Keratinocyte (primary cell): ENCODE data around the gene LSM4. TPM values are rescaled to one million over a fixed set of nuclear protein-coding genes. Genes with fewer than 3 reads are reported as not detected.

ENCODE experiments used
- DNase-seq: peaks from one replicate; pipeline ENCODE4 v3.0.0-alpha.2; 2011; ENCODE audit warnings: low read depth, missing footprints, low spot score
- FAIRE-seq: peaks from 2 replicates; lab custom pipeline; 2011; peaks lifted over from hg19 to GRCh38; lab: Jason Lieb, UNC
- H2AFZ ChIP-seq: 2 replicates; pipeline ENCODE4 v1.6.0; 2012; ENCODE audit warnings: low read length, control low read depth, inconsistent platforms; ENCODE audit not compliant: control insufficient read depth
- H3K27ac ChIP-seq: 2 replicates; pipeline ENCODE4 v1.5.1; 2011; ENCODE audit warnings: low read length; ENCODE audit not compliant: control insufficient read depth, insufficient read depth
- H3K27me3 ChIP-seq: 3 replicates; pipeline ENCODE4 v1.6.0; 2011; ENCODE audit warnings: low read length; ENCODE audit not compliant: control insufficient read depth, insufficient read depth; ENCODE audit errors: extremely low read depth
- H3K36me3 ChIP-seq, 2 experiments: 2 replicates in 1 of 2; 3 replicates in 1 of 2; pipeline ENCODE4 v1.5.1; 2011; ENCODE audit warnings: low read length in 2 of 2, mild to moderate bottlenecking in 1 of 2; ENCODE audit not compliant: control insufficient read depth in 2 of 2, insufficient read depth in 2 of 2; ENCODE audit errors: extremely low read depth in 1 of 2
- H3K4me1 ChIP-seq: 3 replicates; pipeline ENCODE4 v1.5.1; 2011; ENCODE audit warnings: low read length; ENCODE audit not compliant: control insufficient read depth, insufficient read depth; ENCODE audit errors: extremely low read depth
- H3K4me2 ChIP-seq: 3 replicates; pipeline ENCODE4 v1.6.0; 2011; ENCODE audit warnings: low read depth, low read length; ENCODE audit not compliant: control insufficient read depth, insufficient read depth; ENCODE audit errors: extremely low read depth
- H3K4me3 ChIP-seq, 3 experiments: fragments of 200-600 bp in 1 of 3; sonication (generic) in 1 of 3; 2 replicates in 2 of 3; 3 replicates in 1 of 3; pipeline ENCODE4 v1.5.1; 2011 to 2016; ENCODE audit warnings: low read length in 3 of 3, mild to moderate bottlenecking in 3 of 3, control low read depth in 2 of 3, inconsistent platforms in 1 of 3, low read depth in 1 of 3, mixed read lengths in 1 of 3, mixed run types in 1 of 3, moderate library complexity in 1 of 3; ENCODE audit not compliant: control insufficient read depth in 2 of 3, insufficient read depth in 2 of 3; ENCODE audit errors: extremely low read depth in 1 of 3
- H3K79me2 ChIP-seq: 2 replicates; pipeline ENCODE4 v1.6.0; 2012; ENCODE audit warnings: low read length; ENCODE audit not compliant: control insufficient read depth, insufficient read depth
- H3K9ac ChIP-seq: 3 replicates; pipeline ENCODE4 v1.6.0; 2011; ENCODE audit warnings: low read length; ENCODE audit not compliant: control insufficient read depth, insufficient read depth; ENCODE audit errors: extremely low read depth
- H3K9me1 ChIP-seq: 3 replicates; pipeline ENCODE4 v1.6.0; 2011; ENCODE audit warnings: low read length; ENCODE audit not compliant: control insufficient read depth, insufficient read depth; ENCODE audit errors: extremely low read depth
- H3K9me3 ChIP-seq: 2 replicates; pipeline ENCODE4 v1.5.1; 2012; ENCODE audit warnings: low read depth, low read length; ENCODE audit not compliant: control insufficient read depth
- H4K20me1 ChIP-seq: 3 replicates; pipeline ENCODE4 v1.6.0; 2011; ENCODE audit warnings: low read length; ENCODE audit not compliant: control insufficient read depth, insufficient read depth; ENCODE audit errors: extremely low read depth
- EZH2 ChIP-seq: IDR thresholded peaks from one replicate; pipeline ENCODE4 v1.6.1; 2012; ENCODE audit warnings: inconsistent platforms, mild to moderate bottlenecking, low read length, moderate library complexity
- dilution Hi-C: fragments of 300-500 bp; cut with MboI; formaldehyde crosslinking; loops from one replicate; pipeline ENCODE4 v1.7.0; 2020; ENCODE audit warnings: low sequenced_read_pairs; ENCODE audit not compliant: extremely low pct_ligation_motif_present
- polyA plus RNA-seq, 5 experiments: library from polyadenylated mRNA; depleted of rRNA in 3 of 5; stranded (reverse) in 3 of 5; stranded (forward) in 1 of 5; unstranded in 1 of 5; fragments of >200 nt; gene quantifications; 1 replicate in 1 of 5; 2 replicates in 3 of 5; 3 replicates in 1 of 5; pipeline versions ENCODE4 v1.2.1 to v1.2.3, GENCODE V29; 2011 to 2012; ENCODE audit warnings: missing spikeins in 2 of 5, low read depth in 1 of 5, low replicate concordance in 1 of 5
- TF ChIP-seq, protein P1 (sequence below), 3 experiments: IDR thresholded peaks in 1 of 3; conservative IDR thresholded peaks in 1 of 3; optimal IDR thresholded peaks in 1 of 3; 2 replicates in 2 of 3; 3 replicates in 1 of 3; pipeline versions ENCODE3 to v1.5.1; 2011; ENCODE audit warnings: low read length in 3 of 3, mild to moderate bottlenecking in 3 of 3, moderate library complexity in 2 of 3, control low read depth in 1 of 3, inconsistent platforms in 1 of 3; ENCODE audit not compliant: insufficient read depth in 2 of 3; ENCODE audit errors: extremely low read depth in 1 of 3

Gene LSM4
- polyA plus RNA-seq, 1 donor (not counting 4 experiments of a cell fraction or from before 2014, with no cell fraction given), result 162 TPM

DNA sequence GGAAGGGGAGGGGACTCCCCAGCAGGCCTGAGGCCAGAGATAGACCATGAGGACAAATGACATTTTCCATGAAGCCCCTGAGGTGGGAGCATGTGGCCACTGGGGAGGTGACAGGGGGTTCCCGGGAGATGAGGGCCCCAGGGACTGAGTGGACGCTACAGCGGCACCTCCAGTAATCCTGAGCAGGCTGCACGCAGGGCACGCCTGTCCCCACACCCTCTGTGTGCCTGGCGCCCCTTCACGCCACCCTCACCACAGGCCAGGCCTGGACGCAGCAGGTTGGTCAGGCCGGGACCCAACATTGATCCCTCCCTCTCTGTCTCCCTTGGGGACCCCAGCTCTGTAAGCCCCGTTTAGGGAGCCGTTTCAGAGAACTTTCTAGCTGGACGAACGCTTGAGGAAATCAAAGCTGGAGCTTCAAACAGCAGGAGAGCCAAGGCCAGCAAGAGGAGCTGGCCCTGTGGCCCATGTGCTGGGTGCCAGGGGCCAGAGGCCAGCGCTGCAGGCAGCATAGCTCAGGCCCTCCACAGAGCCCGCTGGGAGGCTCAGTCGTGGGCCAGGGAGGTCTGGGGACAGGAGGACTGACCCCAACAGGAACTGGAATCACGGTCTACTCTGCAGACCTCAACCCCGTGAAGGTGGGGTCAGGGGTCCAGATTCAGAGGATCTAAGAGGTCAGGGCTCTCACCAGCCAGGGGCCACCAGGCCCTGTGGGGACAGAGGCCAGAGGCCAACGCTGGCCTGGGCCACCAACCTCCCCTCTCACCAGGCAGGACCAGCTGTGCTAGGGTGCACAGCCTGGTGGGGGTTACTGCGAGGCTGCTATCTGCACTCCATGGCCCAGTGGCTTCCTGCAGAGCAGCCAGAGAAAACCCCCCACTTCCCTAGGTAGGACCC is 14.6 kb downstream of the LSM4 start:
- TF ChIP-seq, protein P1, sequence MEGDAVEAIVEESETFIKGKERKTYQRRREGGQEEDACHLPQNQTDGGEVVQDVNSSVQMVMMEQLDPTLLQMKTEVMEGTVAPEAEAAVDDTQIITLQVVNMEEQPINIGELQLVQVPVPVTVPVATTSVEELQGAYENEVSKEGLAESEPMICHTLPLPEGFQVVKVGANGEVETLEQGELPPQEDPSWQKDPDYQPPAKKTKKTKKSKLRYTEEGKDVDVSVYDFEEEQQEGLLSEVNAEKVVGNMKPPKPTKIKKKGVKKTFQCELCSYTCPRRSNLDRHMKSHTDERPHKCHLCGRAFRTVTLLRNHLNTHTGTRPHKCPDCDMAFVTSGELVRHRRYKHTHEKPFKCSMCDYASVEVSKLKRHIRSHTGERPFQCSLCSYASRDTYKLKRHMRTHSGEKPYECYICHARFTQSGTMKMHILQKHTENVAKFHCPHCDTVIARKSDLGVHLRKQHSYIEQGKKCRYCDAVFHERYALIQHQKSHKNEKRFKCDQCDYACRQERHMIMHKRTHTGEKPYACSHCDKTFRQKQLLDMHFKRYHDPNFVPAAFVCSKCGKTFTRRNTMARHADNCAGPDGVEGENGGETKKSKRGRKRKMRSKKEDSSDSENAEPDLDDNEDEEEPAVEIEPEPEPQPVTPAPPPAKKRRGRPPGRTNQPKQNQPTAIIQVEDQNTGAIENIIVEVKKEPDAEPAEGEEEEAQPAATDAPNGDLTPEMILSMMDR (optimal IDR thresholded peaks at IDR 0.05 in 1 of 3, IDR thresholded peaks at IDR 0.05 in 1 of 3, conservative IDR thresholded peaks at IDR 0.05 in 1 of 3; ENCODE audit: extremely low read depth in 1 of 3, insufficient read depth in 2 of 3, low read length in 3 of 3), result no peak
- TF ChIP-seq EZH2, result no peak
- Histone ChIP-seq H3K9ac (no peak overlapping the region), H3K4me1 (no peaks in the 10 kb centered on the region), H3K36me3 (peaks cover 26 to 39% of the 10 kb centered on the region in 2 experiments), H3K27me3 (no peaks in the 10 kb centered on the region), H3K79me2 (no peaks in the 10 kb centered on the region), H3K27ac (no peak overlapping the region), H3K4me3 (no peak overlapping the region), H3K9me3 (no peaks in the 10 kb centered on the region), H3K9me1 (no peaks in the 10 kb centered on the region), H3K4me2 (no peak overlapping the region), H4K20me1 (no peaks in the 10 kb centered on the region), H2AFZ (no peak overlapping the region)
- FAIRE-seq (no peak), DNase-seq (no peak)
- dilution Hi-C loops, result no loop called here

DNA sequence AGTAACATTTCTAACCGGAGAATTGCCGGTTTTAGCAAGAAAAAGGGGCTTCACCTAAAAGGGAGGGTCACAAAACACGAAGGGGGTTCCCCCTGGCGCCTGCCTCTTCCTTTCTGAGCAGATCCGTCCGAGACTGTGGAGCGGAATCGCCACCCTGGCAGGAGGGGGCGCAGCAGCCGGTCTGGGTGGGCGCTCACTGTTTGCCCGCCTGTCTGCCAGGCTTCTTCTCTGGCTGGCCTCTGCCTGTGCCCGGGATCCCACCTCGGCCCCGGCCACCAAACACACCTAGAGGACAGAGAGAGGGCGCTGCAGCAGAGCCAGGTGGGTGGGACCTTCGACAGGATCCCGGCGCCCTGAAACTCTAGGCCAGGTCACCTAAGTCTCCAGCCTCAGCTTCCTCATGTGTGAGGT is 15.6 kb downstream of the LSM4 start:
- Histone ChIP-seq H2AFZ (no peak overlapping the region), H3K27me3 (no peaks in the 10 kb centered on the region), H3K9me3 (no peaks in the 10 kb centered on the region), H3K9ac (no peak overlapping the region), H3K4me3 (no peak overlapping the region), H3K9me1 (no peaks in the 10 kb centered on the region), H4K20me1 (no peaks in the 10 kb centered on the region), H3K4me1 (no peaks in the 10 kb centered on the region), H3K4me2 (no peak overlapping the region), H3K27ac (no peak overlapping the region), H3K36me3 (peaks cover 26 to 32% of the 10 kb centered on the region in 2 experiments), H3K79me2 (no peaks in the 10 kb centered on the region)
- FAIRE-seq, result no peak
- DNase-seq, result no peak
- TF ChIP-seq, protein P1 (optimal IDR thresholded peaks at IDR 0.05 in 1 of 3, IDR thresholded peaks at IDR 0.05 in 1 of 3, conservative IDR thresholded peaks at IDR 0.05 in 1 of 3; ENCODE audit: extremely low read depth in 1 of 3, insufficient read depth in 2 of 3, low read length in 3 of 3), result no peak
- no peak for TF ChIP-seq EZH2
- dilution Hi-C loops, result no loop called here
